ENCODE measurements around the gene SOX5. TPM values are rescaled to one million over a fixed set of nuclear protein-coding genes. Genes with fewer than 3 reads are reported as not detected.

SOX5 gene
- total and polyA plus RNA-seq, 2 of the 8 experiments (the other 6 are each of a cell fraction or from before 2014, with no cell fraction given) = 2.2 to 2.6 TPM

GRCh38 chr12:23681237-23681636, 268.2 kb downstream of the SOX5 start:
- no peak overlapping the region for H2AK5ac ChIP-seq (ENCODE audit: low read depth, low read length)
- TF ChIP-seq RFX5 (IDR thresholded peaks at IDR 0.05; ENCODE audit: borderline replicate concordance, low read depth, low read length) (no peak), JUND (IDR thresholded peaks at IDR 0.05; ENCODE audit: low read length) (no peak), TBP (IDR thresholded peaks at IDR 0.05; ENCODE audit: low read depth, low read length) (no peak), ATF3 (IDR thresholded peaks at IDR 0.05; ENCODE audit: insufficient read depth, low read depth, low read length) (no peak), SIN3A (conservative IDR thresholded peaks at IDR 0.05 in 1 of 2, IDR thresholded peaks at IDR 0.05 in 1 of 2; ENCODE audit: low read depth in 1 of 2, low read length in 2 of 2) (no peak), BACH1 (IDR thresholded peaks at IDR 0.05; ENCODE audit: low read length) (no peak), RAD21 (IDR thresholded peaks at IDR 0.05 in 1 of 2, conservative IDR thresholded peaks at IDR 0.05 in 1 of 2; ENCODE audit: low read depth in 2 of 2, low read length in 2 of 2) (no peak), POLR2A (IDR thresholded peaks at IDR 0.05; ENCODE audit: control extremely low read depth in 1 of 2, low read depth in 2 of 2, low read length in 2 of 2) (no peak), FOSL1 (IDR thresholded peaks at IDR 0.05; ENCODE audit: insufficient read depth, low read depth, low read length) (no peak), MAX (IDR thresholded peaks at IDR 0.05) (no peak), ZNF274 (IDR thresholded peaks at IDR 0.05; ENCODE audit: borderline replicate concordance, extremely low read depth, low read length) (no peak), TAF7 (optimal IDR thresholded peaks at IDR 0.05; ENCODE audit: borderline replicate concordance, low read depth, low read length) (no peak), YY1 (IDR thresholded peaks at IDR 0.05; ENCODE audit: low read depth, low read length) (no peak)
- CTCF ChIA-PET (ENCODE audit: partially characterized antibody) = no interaction called here
- H2BK12ac ChIP-seq (ENCODE audit: low read depth, low read length) = no peak overlapping the region
- no peak overlapping the region for H3K4me3 ChIP-seq (ENCODE audit: extremely low read depth in 1 of 4, insufficient read depth in 2 of 4, low read depth in 3 of 4, low read length in 4 of 4)
- H3K23me2 ChIP-seq (ENCODE audit: low read depth, low read length) = no peaks in the 10 kb centered on the region
- H3K27me3 ChIP-seq (replicated peaks in 1 of 4; ENCODE audit: control insufficient read depth in 3 of 4, extremely low read depth in 1 of 4, insufficient read depth in 3 of 4, low read length in 3 of 4) = no peaks in the 10 kb centered on the region
- H3K23ac ChIP-seq (ENCODE audit: insufficient read length) = no peak overlapping the region
- no peak overlapping the region for H3K4me2 ChIP-seq (ENCODE audit: insufficient read depth in 1 of 2, low read depth in 2 of 2, low read length in 2 of 2)
- POLR2A ChIA-PET (ENCODE audit: partially characterized antibody) = no interaction called here
- H3K4me1 ChIP-seq (replicated peaks in 1 of 4; ENCODE audit: control insufficient read depth in 3 of 4, insufficient read depth in 4 of 4, low read length in 3 of 4) = no peaks in the 10 kb centered on the region
- H3K9me3 ChIP-seq (ENCODE audit: insufficient read depth in 2 of 2, low read depth in 1 of 2, low read length in 1 of 2) = no peaks in the 10 kb centered on the region
- no peaks in the 10 kb centered on the region for H4K20me1 ChIP-seq (replicated peaks in 1 of 2; ENCODE audit: control insufficient read depth in 1 of 2, insufficient read depth in 2 of 2, low read length in 2 of 2)
- DNase-seq (ENCODE audit: low read depth in 1 of 2, low spot score in 2 of 2) (no peak), FAIRE-seq (no peak)
- no peak overlapping the region for H2BK5ac ChIP-seq (ENCODE audit: low read depth, low read length)
- no peaks in the 10 kb centered on the region for H3K79me1 ChIP-seq (ENCODE audit: low read depth, low read length)
- H2AFZ ChIP-seq (ENCODE audit: low read length) = no peak overlapping the region
- no peak overlapping the region for H4K5ac ChIP-seq (ENCODE audit: insufficient read length, low read depth, low read length)
- no peak overlapping the region for H2BK20ac ChIP-seq (ENCODE audit: low read length)
- H2BK15ac ChIP-seq (ENCODE audit: low read length) = no peak overlapping the region
- no peak overlapping the region for H3K14ac ChIP-seq (ENCODE audit: insufficient read length)
- no peak overlapping the region for H4K91ac ChIP-seq (replicated peaks; ENCODE audit: insufficient read length, low read length)
- H3K18ac ChIP-seq (ENCODE audit: extremely low read depth, low read length) = no peak overlapping the region
- H2BK120ac ChIP-seq (replicated peaks; ENCODE audit: low read depth, low read length) = no peak overlapping the region
- no peak overlapping the region for H3K27ac ChIP-seq (ENCODE audit: low read depth, low read length)
- no peaks in the 10 kb centered on the region for H3K79me2 ChIP-seq (ENCODE audit: control insufficient read depth in 1 of 2, insufficient read depth in 2 of 2, low read length in 2 of 2)
- H3K36me3 ChIP-seq (ENCODE audit: control insufficient read depth in 2 of 4, insufficient read depth in 4 of 4, low read length in 3 of 4) = no peaks in the 10 kb centered on the region
- no peak overlapping the region for H3K4ac ChIP-seq (replicated peaks; ENCODE audit: insufficient read length, low read depth, low read length)
- no peak overlapping the region for H3K9ac ChIP-seq (replicated peaks in 1 of 4; ENCODE audit: extremely low read depth in 1 of 4, low read depth in 3 of 4, low read length in 3 of 4)
- H3K56ac ChIP-seq (replicated peaks; ENCODE audit: insufficient read length, low read depth, low read length) = no peak overlapping the region
- H4K8ac ChIP-seq (ENCODE audit: extremely low read depth, insufficient read depth, low read length) = no peak overlapping the region
